ENCODE data around the gene CALU. TPM values are rescaled to one million over a fixed set of nuclear protein-coding genes. Genes with fewer than 3 reads are reported as not detected.

The CALU gene
- total and polyA plus RNA-seq, 10 of the 15 experiments (the other 5 are each of a cell fraction or from before 2014, with no cell fraction given): 31.2 to 75.6 (median 42.1) TPM

- H3K27me3 ChIP-seq (replicated peaks in 1 of 2; ENCODE audit: control insufficient read depth in 2 of 2, insufficient read depth in 2 of 2, low read length in 1 of 2): no peaks in the 10 kb centered on the region
- no peaks in the 10 kb centered on the region for H3K9me3 ChIP-seq (replicated peaks; ENCODE audit: control insufficient read depth, insufficient read depth, low read length)
- no peak overlapping the region for H2AFZ ChIP-seq (ENCODE audit: control insufficient read depth, low read depth, low read length)
- BruUV-seq (replicated peaks): no TSS peak
- FAIRE-seq (no peak), ATAC-seq (no peak), DNase-seq (ENCODE audit: low read depth, low spot score) (no peak)
- peaks cover 79% of the 10 kb centered on the region for H3K79me2 ChIP-seq (ENCODE audit: control insufficient read depth, insufficient read depth, low read length)
- H3K36me3 ChIP-seq (ENCODE audit: control insufficient read depth in 2 of 2, insufficient read depth in 2 of 2, low read length in 1 of 2): no peaks in the 10 kb centered on the region
- SMC1A ChIA-PET (ENCODE audit: uncharacterized antibody, unreplicated experiment): interaction anchor here (0.9 to 3.2 kb wide), 8 partner anchors 10 to 421 kb away, joined by 3 to 16 read pairs (median 4); no protein-coding TSS in a partner anchor
- CTCF ChIA-PET: interaction anchor here (0.8 to 2.7 kb wide), 7 partner anchors 9 to 476 kb away, joined by 3 to 8 read pairs (median 3); partner anchors contain the start of genes ATP6V1F and GARIN1A
- POLR2A ChIA-PET: interaction anchor here (0.6 to 1.0 kb wide), 5 partner anchors 9 to 131 kb away, joined by 3 to 4 read pairs (median 3); no protein-coding TSS in a partner anchor
- no peak overlapping the region for H3K4me3 ChIP-seq
- RAD21 ChIA-PET (ENCODE audit: unreplicated experiment): interaction anchor here (1.0 to 1.8 kb wide), 2 partner anchors 34 to 141 kb away, joined by 3 to 4 read pairs; no protein-coding TSS in a partner anchor
- no peak overlapping the region for H3K9ac ChIP-seq (ENCODE audit: control insufficient read depth, insufficient read depth, low read length)
- in situ Hi-C loops (cut with MboI) (no loop called here), intact Hi-C loops (cut with micrococcal nuclease; ENCODE audit: unreplicated experiment) (no loop called here)
- H3K4me2 ChIP-seq (ENCODE audit: control insufficient read depth, insufficient read depth): peak overlapping the region; percentile 28; the same call in 1 of the 2 replicates
- peaks cover 5% of the 10 kb centered on the region; the same call in 1 of the 2 replicates for H3K4me1 ChIP-seq (ENCODE audit: control insufficient read depth, insufficient read depth, low read length)
- no peaks in the 10 kb centered on the region for H4K20me1 ChIP-seq (ENCODE audit: control insufficient read depth, insufficient read depth)
- 79% methylated on average over 4 of the region's 4 CpGs for WGBS (ENCODE audit: insufficient coverage, insufficient replicate concordance, low lambda C conversion rate, missing lambda C conversion rate)
- TF ChIP-seq CREM (IDR thresholded peaks at IDR 0.05; ENCODE audit: low read depth): no peak
- no peak overlapping the region for H3K27ac ChIP-seq (ENCODE audit: control insufficient read depth, insufficient read depth)
These were observed 3.0 kb downstream of the CALU start for GRCh38 chr7:128742206-128742605.

DNA sequence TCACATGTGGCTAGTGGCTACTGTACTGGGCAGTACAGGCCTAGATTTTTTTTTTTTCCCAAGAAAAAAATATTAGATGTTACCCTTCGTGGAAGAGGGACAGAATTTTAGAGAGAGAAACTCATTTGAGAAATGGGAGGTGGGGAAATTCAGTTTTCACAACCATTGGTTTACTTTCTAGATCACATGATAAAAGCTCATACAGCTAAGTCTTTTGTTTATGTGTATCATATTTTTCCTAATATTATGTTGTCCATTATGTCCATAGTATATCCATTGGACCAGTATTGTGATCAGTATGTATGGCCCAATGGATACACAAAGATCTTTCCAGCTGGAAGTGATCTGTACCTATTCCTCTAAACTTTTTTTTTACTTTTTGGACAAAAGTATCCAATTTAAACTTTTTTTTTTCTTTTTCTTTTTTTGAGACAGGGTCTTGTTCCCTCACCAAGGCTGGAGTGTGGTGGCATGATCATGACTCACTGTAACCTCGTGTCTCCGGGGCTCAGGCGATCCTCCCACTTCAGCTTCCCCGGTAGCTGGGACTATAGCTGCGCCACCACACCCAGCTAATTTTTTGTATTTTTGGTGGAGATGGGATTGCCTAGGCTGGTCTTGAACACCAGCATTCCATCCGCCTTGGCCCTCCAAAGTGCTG is 4.1 kb downstream of the CALU start:
- no peaks in the 10 kb centered on the region for H3K27me3 ChIP-seq (replicated peaks in 1 of 2; ENCODE audit: control insufficient read depth in 2 of 2, insufficient read depth in 2 of 2, low read length in 1 of 2)
- CTCF ChIA-PET: interaction anchor here (0.8 to 2.1 kb wide), 6 partner anchors 11 to 475 kb away, joined by 3 to 6 read pairs (median 4); partner anchors contain the start of genes ATP6V1F and GARIN1A
- POLR2A ChIA-PET: interaction anchor here (0.5 to 0.9 kb wide), 2 partner anchors 8 to 50 kb away, joined by 3 to 5 read pairs; no protein-coding TSS in a partner anchor
- H3K4me1 ChIP-seq (ENCODE audit: control insufficient read depth, insufficient read depth, low read length): peaks cover 5% of the 10 kb centered on the region; the same call in 1 of the 2 replicates
- 93% methylated on average over 7 of the region's 7 CpGs for WGBS (ENCODE audit: insufficient coverage, insufficient replicate concordance, low lambda C conversion rate, missing lambda C conversion rate)
- intact Hi-C loops (cut with micrococcal nuclease; ENCODE audit: unreplicated experiment): no loop called here
- no peak overlapping the region; the same call in 1 of the 2 replicates for H3K4me3 ChIP-seq
- no peak overlapping the region; the same call in 1 of the 2 replicates for H3K4me2 ChIP-seq (ENCODE audit: control insufficient read depth, insufficient read depth)
- TF ChIP-seq POLR2AphosphoS5 (IDR thresholded peaks at IDR 0.05; ENCODE audit: low read length) (no peak), SREBF1 (IDR thresholded peaks at IDR 0.05; ENCODE audit: low read length) (no peak), JUND (IDR thresholded peaks at IDR 0.05; ENCODE audit: low read depth, low read length) (no peak), TAF1 (IDR thresholded peaks at IDR 0.05; ENCODE audit: borderline replicate concordance, low read depth, low read length) (no peak), CREB1 (IDR thresholded peaks at IDR 0.05; ENCODE audit: low read depth) (no peak), ZSCAN29 (IDR thresholded peaks at IDR 0.05) (no peak), MEF2A (IDR thresholded peaks at IDR 0.05; ENCODE audit: insufficient read depth, low read depth, low read length) (no peak), CHD4 (IDR thresholded peaks at IDR 0.05) (no peak)
- ATAC-seq (no peak), DNase-seq (ENCODE audit: low read depth, low spot score) (no peak), FAIRE-seq (no peak)
- peaks cover 88% of the 10 kb centered on the region for H3K79me2 ChIP-seq (ENCODE audit: control insufficient read depth, insufficient read depth, low read length)
- no peak overlapping the region for H2AFZ ChIP-seq (ENCODE audit: control insufficient read depth, low read depth, low read length)
- H3K36me3 ChIP-seq (ENCODE audit: control insufficient read depth in 2 of 2, insufficient read depth in 2 of 2, low read length in 1 of 2): no peaks in the 10 kb centered on the region; a peak in 1 of 4 replicates
- BruUV-seq (replicated peaks): no TSS peak
- in situ Hi-C loops (cut with MboI): no loop called here
- SMC1A ChIA-PET (ENCODE audit: uncharacterized antibody, unreplicated experiment): interaction anchor here (0.6 to 1.7 kb wide), 6 partner anchors 13 to 1323 kb away, joined by 3 to 5 read pairs (median 3); no protein-coding TSS in a partner anchor
- RAD21 ChIA-PET (ENCODE audit: unreplicated experiment): interaction anchor here (1.0 kb wide), 1 partner anchor 63 kb away, joined by 6 read pairs; no protein-coding TSS in a partner anchor
- no peaks in the 10 kb centered on the region for H4K20me1 ChIP-seq (ENCODE audit: control insufficient read depth, insufficient read depth)
- H3K27ac ChIP-seq (ENCODE audit: control insufficient read depth, insufficient read depth): no peak overlapping the region
- no peaks in the 10 kb centered on the region for H3K9me3 ChIP-seq (replicated peaks; ENCODE audit: control insufficient read depth, insufficient read depth, low read length)
- no peak overlapping the region for H3K9ac ChIP-seq (ENCODE audit: control insufficient read depth, insufficient read depth, low read length)
